ENCODE results near the gene ANKRD13C.
"Not testable (repeated sequence)": the region's sequence is repeated elsewhere in the genome, so short reads cannot be mapped to it uniquely, and the experiment has no call there.

The ANKRD13C gene

GRCh38 chr1:70358921-70359564 is 4.5 kb upstream of the ANKRD13C start:
- DNase-seq, result no peak

GRCh38 chr1:70355920-70356319 is 1.4 kb upstream of the ANKRD13C start:
- no peak for DNase-seq

DNA sequence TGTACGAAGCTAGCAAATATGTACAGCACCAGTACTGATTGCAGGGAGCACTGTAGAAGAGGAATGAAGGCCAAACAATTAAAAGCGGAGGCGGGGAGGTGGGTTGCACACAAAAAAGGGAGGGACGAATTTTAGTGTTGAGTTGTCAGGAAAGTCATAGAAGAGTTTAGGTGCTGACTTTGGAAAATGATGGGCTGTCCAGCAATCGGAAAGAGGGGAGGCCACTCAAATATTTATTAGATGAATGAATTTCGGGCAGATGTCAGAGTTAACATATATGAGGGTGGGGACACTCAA is 537 bp upstream of the ANKRD13C start:
- DNase-seq, result no peak

GRCh38 chr1:70353601-70354331 is 756 bp downstream of the ANKRD13C start:
- no peak for DNase-seq

GRCh38 chr1:70353044-70353443 is 1.5 kb downstream of the ANKRD13C start:
- DNase-seq, result no peak

GRCh38 chr1:70349799-70350198 is 4.7 kb downstream of the ANKRD13C start:
- not testable (repeated sequence) for DNase-seq

DNA sequence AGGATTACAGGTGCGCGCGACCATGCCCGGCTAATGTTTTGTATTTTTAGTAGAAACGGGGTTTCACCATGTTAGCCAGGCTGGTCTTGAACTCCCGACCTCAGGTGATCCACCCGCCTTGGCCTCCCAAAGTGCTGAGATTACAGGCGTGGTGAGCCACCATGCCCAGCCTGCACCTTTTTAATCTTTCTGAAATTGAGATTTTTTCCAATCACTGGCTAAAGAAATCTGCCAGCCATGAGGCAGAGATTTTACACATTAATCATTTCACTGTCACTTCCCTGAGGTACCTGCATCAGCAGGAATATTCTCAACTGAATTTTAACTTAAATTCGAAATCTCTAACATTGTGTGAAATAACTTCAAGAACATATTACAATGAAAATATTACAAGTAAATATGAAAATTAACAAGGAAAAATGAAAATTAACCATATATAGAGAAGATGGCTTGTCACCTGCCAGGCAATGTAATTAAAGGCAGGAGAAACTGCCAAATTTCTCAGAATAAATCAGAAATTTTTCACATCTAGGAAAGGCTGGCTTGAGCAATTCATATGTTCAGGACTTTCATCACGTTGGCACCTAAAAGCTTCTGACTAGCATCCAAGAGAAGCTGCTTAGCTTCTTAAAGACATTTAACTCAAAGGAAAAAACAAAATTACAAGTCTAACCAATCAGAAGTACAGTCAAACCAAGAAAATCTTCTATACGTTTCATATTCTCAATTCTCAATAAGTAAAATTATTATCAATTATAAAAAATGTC is 5.9 kb downstream of the ANKRD13C start:
- DNase-seq, result no peak

DNA sequence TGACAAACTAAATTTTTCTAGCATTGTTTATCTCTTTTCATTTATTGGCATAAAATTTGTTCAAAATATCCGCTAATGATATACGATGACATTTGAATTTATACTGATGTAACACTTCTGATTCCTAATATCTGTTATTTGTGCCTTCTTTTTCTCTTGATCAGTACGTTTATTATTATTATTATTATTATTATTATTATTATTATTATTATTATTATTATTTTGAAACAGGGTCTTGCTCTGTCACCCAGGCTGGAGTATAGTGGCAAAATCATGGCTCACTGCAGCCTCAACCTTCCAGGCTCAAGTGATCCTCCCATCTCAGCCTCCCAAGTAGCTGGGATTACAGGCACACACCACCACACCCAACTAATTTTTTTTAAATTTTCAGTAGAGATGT is 14.9 kb downstream of the ANKRD13C start:
- DNase-seq, result not testable (repeated sequence)

DNA sequence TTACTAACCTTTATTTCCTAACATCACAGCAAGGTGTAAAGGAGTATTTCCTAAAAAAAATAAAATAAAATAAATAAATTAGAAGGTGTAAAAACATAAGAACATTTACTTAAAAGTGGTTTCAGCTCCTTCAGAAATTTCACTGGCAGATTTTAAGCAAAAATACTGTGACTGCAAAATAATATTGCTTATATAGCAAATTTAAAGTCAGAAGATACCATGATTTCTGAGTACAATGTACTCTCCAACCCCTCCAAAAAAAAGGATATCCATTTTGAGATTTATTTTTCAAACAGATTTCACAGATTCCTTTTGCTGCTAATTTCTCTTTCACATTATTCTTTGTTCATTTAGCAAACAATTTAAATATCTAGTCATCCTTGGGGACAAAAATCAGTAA is 18.5 kb downstream of the ANKRD13C start:
- DNase-seq, result no peak

DNA sequence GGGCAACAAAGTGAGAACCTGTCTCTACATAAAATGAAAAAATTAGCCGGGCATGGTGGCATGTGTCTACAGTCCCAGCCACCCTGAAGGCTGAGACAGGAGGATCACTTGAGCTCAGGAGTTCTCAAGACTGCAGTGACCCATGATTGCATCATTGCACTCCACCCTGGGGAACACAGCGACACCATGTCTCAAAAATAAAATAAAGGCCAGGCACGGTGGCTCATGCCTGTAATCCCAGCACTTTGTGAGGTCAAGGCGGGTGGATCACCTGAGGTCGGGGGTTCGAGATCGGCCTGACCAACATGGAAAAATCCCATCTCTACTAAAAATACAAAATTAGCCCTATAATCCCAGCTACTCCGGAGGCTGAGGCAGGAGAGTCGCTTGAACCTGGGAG is 20.1 kb downstream of the ANKRD13C start:
- DNase-seq, result no peak

- DNase-seq, result no peak
Observed at GRCh38 chr1:70333245-70333644, 21.3 kb downstream of the ANKRD13C start.

DNA sequence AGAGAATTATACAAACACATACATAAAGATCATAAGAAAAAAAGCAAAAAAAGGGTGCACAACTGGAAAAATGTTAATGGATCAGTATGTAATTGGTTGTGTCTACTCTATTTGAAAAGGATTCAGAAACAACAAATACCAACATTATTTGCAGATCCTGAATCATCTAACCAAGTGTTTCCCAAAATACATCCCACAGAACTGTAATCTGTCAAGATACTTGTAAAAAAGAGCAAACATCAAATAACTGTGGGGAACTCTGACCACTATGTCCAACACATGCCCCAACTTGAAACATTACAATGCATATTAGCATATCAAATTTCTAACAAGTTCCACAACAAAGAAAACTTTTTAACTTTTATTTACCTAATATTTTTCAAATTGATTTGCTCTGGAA is 22.6 kb downstream of the ANKRD13C start:
- DNase-seq, result no peak

GRCh38 chr1:70327306-70328076 is 27.0 kb downstream of the ANKRD13C start:
- DNase-seq, result no peak

DNA sequence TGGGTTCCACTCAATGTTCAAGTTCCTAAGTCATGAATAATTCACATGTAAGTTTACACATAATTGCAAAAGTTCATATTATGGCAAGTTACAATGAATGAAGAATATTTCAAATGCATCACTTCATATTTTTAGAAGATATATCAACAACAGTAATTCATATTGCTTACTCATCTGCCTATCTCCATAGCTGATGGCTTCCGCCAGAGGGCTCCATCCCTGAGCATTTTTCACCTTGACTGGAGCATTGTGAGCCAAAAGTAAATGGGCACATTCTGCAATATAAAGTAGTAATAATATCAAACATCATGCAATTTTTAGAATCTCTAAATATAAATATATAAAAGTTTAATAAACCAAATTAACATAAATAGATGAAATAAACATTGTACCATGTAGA is 29.8 kb downstream of the ANKRD13C start:
- no peak for DNase-seq

DNA sequence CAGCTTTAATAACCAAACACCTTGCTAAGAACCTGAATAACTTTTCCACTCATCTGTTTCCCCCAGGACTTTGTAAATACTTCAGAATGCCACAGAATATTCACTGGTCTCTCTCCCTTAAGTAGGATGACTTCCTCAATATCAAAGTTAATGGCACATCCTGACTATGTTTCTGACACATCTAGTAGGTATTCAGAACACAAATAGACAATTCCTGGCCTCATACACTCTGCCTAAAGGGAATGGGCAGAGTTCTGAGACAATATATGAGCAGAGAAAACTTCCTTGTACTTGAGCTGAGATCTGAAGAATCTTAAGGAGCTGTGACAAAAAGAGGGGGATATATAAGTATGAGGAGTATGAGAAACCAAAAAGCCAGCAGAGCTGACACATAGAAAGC is 34.8 kb downstream of the ANKRD13C start:
- no peak for DNase-seq

- DNase-seq, result no peak
Observed at GRCh38 chr1:70318191-70318590, 36.3 kb downstream of the ANKRD13C start.

DNA sequence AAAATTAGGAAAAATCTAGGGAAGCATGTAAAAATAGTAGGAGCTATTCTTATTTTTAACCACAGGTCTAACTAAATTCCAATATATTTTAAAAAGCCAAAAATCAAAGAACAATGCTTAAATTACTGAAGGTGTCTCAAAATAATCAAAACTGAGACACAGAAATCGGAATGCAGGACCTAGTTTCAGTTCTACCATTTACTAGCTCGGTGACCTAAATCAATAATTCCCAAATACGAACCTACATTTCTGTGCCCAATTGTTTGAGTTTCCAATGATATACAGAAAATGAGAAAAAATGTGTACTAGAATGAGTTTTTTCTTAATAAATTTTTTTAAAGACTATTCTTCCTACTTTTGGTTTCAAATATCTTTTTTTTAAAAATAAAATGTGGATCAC is 37.4 kb downstream of the ANKRD13C start:
- DNase-seq, result no peak

DNA sequence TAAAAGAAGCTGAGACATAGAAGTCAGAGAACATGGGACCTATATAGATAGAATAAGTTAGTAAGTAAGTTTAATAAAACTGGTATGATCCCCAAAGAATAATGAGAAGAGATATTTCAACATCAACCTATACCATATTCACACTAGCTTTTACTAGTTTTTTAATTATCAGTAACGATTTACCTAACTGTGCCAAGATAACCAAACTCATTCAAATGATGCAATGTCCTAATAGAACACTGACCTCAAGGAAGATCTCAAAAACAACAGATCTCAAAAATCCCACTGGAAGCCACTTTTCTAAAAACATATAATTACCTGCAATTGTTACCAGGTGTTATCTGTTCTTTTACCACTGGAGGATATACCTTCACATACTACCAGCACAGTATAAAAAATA is 38.7 kb downstream of the ANKRD13C start:
- DNase-seq, result no peak

GRCh38 chr1:70314706-70315304 is 39.7 kb downstream of the ANKRD13C start:
- no peak for DNase-seq

DNA sequence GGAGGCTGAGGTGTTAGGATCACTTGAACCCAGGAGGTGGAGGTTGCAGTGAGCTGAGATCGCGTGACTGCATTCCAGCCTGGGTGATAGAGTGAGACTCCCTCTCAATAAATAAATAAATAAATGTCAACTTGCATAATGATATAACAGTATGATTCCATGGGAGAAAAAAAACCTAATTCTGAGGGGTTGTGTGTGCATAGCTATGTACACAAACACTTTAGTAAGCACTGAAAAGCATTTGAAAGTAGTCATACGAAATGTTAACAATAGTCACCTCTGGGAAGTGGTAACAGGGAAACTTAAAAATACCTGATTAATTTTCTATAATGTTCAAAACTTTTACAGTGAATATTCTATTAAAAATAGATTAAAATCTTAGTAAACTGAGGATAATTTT is 43.2 kb downstream of the ANKRD13C start:
- no peak for DNase-seq

DNA sequence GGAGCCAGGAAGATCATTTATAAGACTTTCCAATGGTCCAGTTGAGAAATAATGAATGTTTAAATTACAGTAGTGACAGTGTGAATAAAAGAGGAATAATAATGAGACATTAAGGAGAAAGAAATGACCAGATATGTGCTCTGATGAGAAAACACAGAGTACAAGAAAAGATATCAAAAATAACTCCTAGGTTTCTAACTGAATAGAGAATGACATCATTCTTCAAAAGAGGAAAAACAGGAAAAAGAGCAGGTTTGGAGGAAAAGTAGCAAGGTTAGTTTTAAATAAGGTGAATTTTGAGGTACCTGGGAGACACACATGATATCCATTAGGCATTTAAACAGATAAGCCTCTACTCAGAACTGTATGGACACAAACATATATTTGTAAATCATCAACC is 55.0 kb downstream of the ANKRD13C start:
- DNase-seq, result no peak

DNA sequence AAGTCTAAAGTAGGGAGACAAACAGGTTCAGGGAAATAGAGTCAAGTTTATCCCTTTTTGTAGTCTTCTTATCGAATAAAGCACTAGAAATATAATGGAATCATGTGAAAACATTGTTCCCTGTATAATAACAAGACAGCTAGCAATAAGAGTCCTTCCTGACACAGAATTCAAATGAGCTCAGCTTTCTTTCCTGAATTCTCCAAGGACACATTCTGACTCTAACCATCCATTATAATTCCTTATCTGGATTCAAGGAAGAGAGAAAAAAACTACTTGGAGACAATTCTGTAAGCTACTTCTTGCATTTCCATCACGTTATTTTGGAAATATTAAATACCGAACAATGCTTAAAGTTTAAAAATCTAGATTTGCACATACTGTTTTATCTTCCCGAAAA is 58.8 kb downstream of the ANKRD13C start:
- no peak for DNase-seq

All from cortex of kidney (tissue), 1 donor.